Sigmoid colon (tissue), 4 donors: ENCODE measurements around the gene USP17L18.
"Not testable (repeated sequence)": the region's sequence is repeated elsewhere in the genome, so short reads cannot be mapped to it uniquely, and the experiment has no call there.

ENCODE experiments used
- CTCF ChIP-seq, 4 experiments: fragments of 450-650 bp in 3 of 4; fragments of 200-600 bp in 1 of 4; IDR thresholded peaks; one replicate each; pipeline ENCODE4 v1.5.1; 2016 to 2019; ENCODE audit warnings: antibody characterized with exemption in 4 of 4, mild to moderate bottlenecking in 3 of 4, moderate library complexity in 2 of 4
- POLR2AphosphoS5 ChIP-seq, 4 donors: sonication (generic); formaldehyde crosslinking; IDR thresholded peaks; one replicate each; pipeline ENCODE4 v1.6.1; 2017; ENCODE audit warnings: antibody characterized with exemption in 4 of 4

GRCh38 chr4:9243579-9243978 is 4.9 kb upstream of the USP17L18 start, which contains the start of gene USP17L17:
- TF ChIP-seq CTCF, POLR2AphosphoS5 (IDR thresholded peaks at IDR 0.05): not testable (repeated sequence)
